Stimulated activated CD8-positive, alpha-beta memory T cell treated with anti-CD3 and anti-CD28 coated beads, Interleukin-12 subunit alpha, Interleukin-12 subunit beta, amount 100 ng/mL, for 1 hour (primary cell): Measurements from ENCODE around the gene MIDN.
A peak's percentile ranks its signal among the peaks of the same experiment; 100 is the strongest.

Experiments
- DNase-seq: peaks from one replicate; pipeline ENCODE4 v3.0.0-alpha.2; 2020; ENCODE audit warnings: low read depth

Gene MIDN

GRCh38 chr19:1270854-1271527, 22.6 kb downstream of the MIDN start:
- DNase-seq, result no peak

GRCh38 chr19:1271528-1272422, 23.4 kb downstream of the MIDN start:
- DNase-seq, result no peak

- no peak for DNase-seq
These were observed 24.3 kb downstream of the MIDN start for GRCh38 chr19:1272423-1273262.

GRCh38 chr19:1273263-1274041, 25.1 kb downstream of the MIDN start:
- DNase-seq, result no peak

- no peak for DNase-seq
These were observed 25.9 kb downstream of the MIDN start for GRCh38 chr19:1274081-1274851.

GRCh38 chr19:1274852-1275259, 26.5 kb downstream of the MIDN start:
- no peak for DNase-seq

- DNase-seq, result peak; percentile 95
These were observed 27.0 kb downstream of the MIDN start, which contains the start of gene FAM174C for GRCh38 chr19:1275260-1275975. Gene FAM174C (plus strand): TSS chr19:1275530. CDS start chr19:1275550, 20 bp downstream.

- DNase-seq, result no peak
These were observed 27.7 kb downstream of the MIDN start for GRCh38 chr19:1275976-1276627.

- DNase-seq, result no peak
These were observed 28.2 kb downstream of the MIDN start for GRCh38 chr19:1276628-1277022.

- DNase-seq, result no peak
These were observed 28.7 kb downstream of the MIDN start for GRCh38 chr19:1277061-1277460.

- no peak for DNase-seq
These were observed 29.7 kb downstream of the MIDN start for GRCh38 chr19:1278074-1278473.

GRCh38 chr19:1278713-1279660, 30.6 kb downstream of the MIDN start:
- DNase-seq, result no peak

- peak; percentile 62 for DNase-seq
These were observed 31.5 kb downstream of the MIDN start for GRCh38 chr19:1279782-1280341.

GRCh38 chr19:1280636-1281568, 32.5 kb downstream of the MIDN start:
- DNase-seq, result no peak

- no peak for DNase-seq
These were observed 33.3 kb downstream of the MIDN start for GRCh38 chr19:1281569-1282287.

- DNase-seq, result no peak
These were observed 34.3 kb downstream of the MIDN start for GRCh38 chr19:1282588-1283206.
